HEK293 (cell line): Measurements from ENCODE around the gene KCTD17.

Experiments used
- CTCF ChIA-PET: fragments of 350-600 bp; formaldehyde crosslinking; extraction: SDS; loops from one replicate; lab custom pipeline; 2021; ENCODE audit warnings: antibody characterized with exemption; lab: Yijun Ruan, JAX
- POLR2A ChIA-PET: fragments of 300-600 bp; formaldehyde crosslinking; extraction: SDS; loops from one replicate; lab custom pipeline; 2020; ENCODE audit warnings: antibody characterized with exemption, inconsistent platforms; lab: Yijun Ruan, JAX
- H3K27ac ChIP-seq: fragments of 200-500 bp; sonication (Bioruptor generic); 2 replicates; pipeline ENCODE4 v1.5.1; 2014; ENCODE audit warnings: low read depth, low read length, control low read depth, inconsistent platforms; ENCODE audit errors: extremely low read depth
- H3K36me3 ChIP-seq, 2 experiments: fragments of 200-500 bp in 1 of 2; sonication (Bioruptor generic) in 1 of 2; 1 replicate in 1 of 2; 2 replicates in 1 of 2; pipeline ENCODE4 v1.5.1; 2014 to 2017; ENCODE audit warnings: inconsistent platforms in 2 of 2, low read length in 2 of 2; ENCODE audit not compliant: control insufficient read depth in 2 of 2, insufficient read depth in 1 of 2
- H3K4me1 ChIP-seq: fragments of 200-500 bp; sonication (Bioruptor generic); 2 replicates; pipeline ENCODE4 v1.5.1; 2014; ENCODE audit warnings: mild to moderate bottlenecking, low read length, inconsistent platforms; ENCODE audit not compliant: control insufficient read depth, insufficient read depth
- H3K4me3 ChIP-seq: 2 replicates; pipeline ENCODE4 v1.5.1; 2011; ENCODE audit warnings: low read depth, mild to moderate bottlenecking, control low read depth, low read length, moderate library complexity
- H3K9me3 ChIP-seq: fragments of 200-500 bp; sonication (Bioruptor generic); 2 replicates; pipeline ENCODE4 v1.5.1; 2014; ENCODE audit warnings: low read depth, low read length, inconsistent platforms; ENCODE audit not compliant: control insufficient read depth, insufficient read depth
- BCL11B ChIP-seq: fragments of 450-650 bp; formaldehyde crosslinking; IDR thresholded peaks from 2 replicates; pipeline ENCODE4 v1.5.1; 2016; ENCODE audit warnings: low read depth, missing biosample characterization, missing genetic modification characterization
- GLIS1 ChIP-seq: fragments of 450-650 bp; formaldehyde crosslinking; IDR thresholded peaks from 2 replicates; pipeline ENCODE4 v1.5.1; 2016; ENCODE audit warnings: missing biosample characterization, missing genetic modification characterization
- KLF9 ChIP-seq: fragments of 450-650 bp; formaldehyde crosslinking; IDR thresholded peaks from 2 replicates; pipeline ENCODE4 v1.5.1; 2016; ENCODE audit warnings: missing biosample characterization, missing genetic modification characterization, low read depth
- MEIS1 ChIP-seq: sonication (generic); formaldehyde crosslinking; IDR thresholded peaks from 2 replicates; pipeline ENCODE4 v1.8.1; 2022; ENCODE audit warnings: missing genetic modification reagents, mild to moderate bottlenecking, borderline replicate concordance
- YY1 ChIP-seq: fragments of 450-650 bp; formaldehyde crosslinking; IDR thresholded peaks from 2 replicates; pipeline ENCODE4 v1.5.1; 2018; ENCODE audit warnings: missing biosample characterization, missing genetic modification characterization
- ZBTB8A ChIP-seq: fragments of 450-650 bp; formaldehyde crosslinking; IDR thresholded peaks from 2 replicates; pipeline ENCODE4 v1.5.1; 2016; ENCODE audit warnings: missing biosample characterization, missing genetic modification characterization
- ZFHX2 ChIP-seq: fragments of 450-650 bp; formaldehyde crosslinking; conservative IDR thresholded peaks from 2 replicates; pipeline ENCODE4 v1.5.1; 2016; ENCODE audit warnings: missing biosample characterization, missing genetic modification characterization
- ZFP69B ChIP-seq: fragments of 450-650 bp; formaldehyde crosslinking; IDR thresholded peaks from 2 replicates; pipeline ENCODE4 v1.5.1; 2016; ENCODE audit warnings: missing biosample characterization, missing genetic modification characterization
- ZNF555 ChIP-seq: fragments of 450-650 bp; formaldehyde crosslinking; conservative IDR thresholded peaks from 2 replicates; pipeline ENCODE4 v1.5.1; 2017; ENCODE audit warnings: missing biosample characterization, mild to moderate bottlenecking, missing genetic modification characterization, inconsistent platforms
- ZNF558 ChIP-seq: fragments of 450-650 bp; formaldehyde crosslinking; IDR thresholded peaks from 2 replicates; pipeline ENCODE4 v1.5.1; 2016; ENCODE audit warnings: missing biosample characterization, missing genetic modification characterization
- ZNF677 ChIP-seq: fragments of 450-650 bp; IDR thresholded peaks from 2 replicates; pipeline ENCODE4 v1.5.0; 2018; ENCODE audit warnings: missing biosample characterization, mild to moderate bottlenecking, missing genetic modification characterization, moderate library complexity
- ZNF76 ChIP-seq: fragments of 450-650 bp; formaldehyde crosslinking; IDR thresholded peaks from 2 replicates; pipeline ENCODE4; 2016; ENCODE audit warnings: low read depth, missing biosample characterization, missing genetic modification characterization, borderline replicate concordance
- ZSCAN30 ChIP-seq: fragments of 450-650 bp; IDR thresholded peaks from 2 replicates; pipeline ENCODE4 v1.5.1; 2018; ENCODE audit warnings: missing biosample characterization, mild to moderate bottlenecking, missing genetic modification characterization, moderate library complexity
- TF ChIP-seq, protein P1 (sequence below): fragments of 450-650 bp; formaldehyde crosslinking; IDR thresholded peaks from 2 replicates; pipeline ENCODE4 v1.5.1; 2016; ENCODE audit warnings: missing biosample characterization, missing genetic modification characterization
- TF ChIP-seq, protein P2 (sequence below): fragments of 450-650 bp; formaldehyde crosslinking; IDR thresholded peaks from 2 replicates; pipeline ENCODE4 v1.5.1; 2017; ENCODE audit warnings: missing biosample characterization, missing genetic modification characterization
- TF ChIP-seq, protein P3 (sequence below): fragments of 450-650 bp; formaldehyde crosslinking; conservative IDR thresholded peaks from 2 replicates; pipeline ENCODE4 v1.5.1; 2016; ENCODE audit warnings: low read depth, missing biosample characterization, missing genetic modification characterization
- TF ChIP-seq, protein P4 (sequence below): fragments of 450-650 bp; formaldehyde crosslinking; optimal IDR thresholded peaks from 2 replicates; pipeline ENCODE3; 2016; ENCODE audit warnings: missing biosample characterization, mild to moderate bottlenecking, missing genetic modification characterization

The KCTD17 gene

DNA sequence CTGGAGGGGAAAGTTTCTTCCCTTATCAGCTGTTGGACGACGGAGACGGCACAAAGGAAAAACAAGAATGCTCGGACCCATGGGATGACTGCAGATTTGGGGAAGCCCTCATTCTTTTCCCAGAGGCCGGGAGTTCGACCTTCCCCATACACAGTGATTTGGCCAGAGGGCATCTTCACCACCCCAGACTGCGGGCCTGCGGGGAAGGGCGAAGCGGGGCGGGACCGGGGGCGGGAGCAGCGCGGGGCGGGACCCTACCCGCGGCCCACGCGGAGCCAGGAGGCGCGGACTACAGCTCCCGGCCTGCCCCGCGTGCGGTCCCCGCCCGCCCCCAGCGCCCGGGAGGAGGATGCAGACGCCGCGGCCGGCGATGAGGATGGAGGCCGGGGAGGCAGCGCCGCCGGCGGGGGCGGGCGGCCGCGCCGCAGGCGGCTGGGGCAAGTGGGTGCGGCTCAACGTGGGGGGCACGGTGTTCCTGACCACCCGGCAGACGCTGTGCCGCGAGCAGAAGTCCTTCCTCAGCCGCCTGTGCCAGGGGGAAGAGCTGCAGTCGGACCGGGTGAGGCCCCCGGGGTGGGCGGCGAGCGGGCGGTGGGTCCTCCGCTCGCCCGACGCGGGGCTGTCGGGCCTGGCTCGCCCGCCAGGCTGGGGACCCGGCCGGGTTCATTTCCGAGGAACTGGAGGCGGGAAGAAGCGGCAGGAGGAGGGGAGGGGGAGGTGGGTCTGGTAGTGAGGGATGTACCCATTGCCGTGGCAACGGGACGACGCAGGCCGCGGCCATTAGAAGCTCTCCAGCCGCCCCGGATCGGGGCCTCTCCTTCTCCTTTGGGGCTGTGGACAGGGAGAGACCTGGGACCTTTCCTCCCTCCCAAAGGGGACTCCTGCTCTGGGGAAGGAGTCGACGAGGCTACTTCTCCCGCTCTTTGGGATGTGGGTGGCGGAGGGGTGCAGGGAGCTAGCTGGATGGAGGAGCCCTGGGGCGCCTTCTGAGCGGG lies at the start of gene KCTD17 (continued):
- TF ChIP-seq, protein P1, sequence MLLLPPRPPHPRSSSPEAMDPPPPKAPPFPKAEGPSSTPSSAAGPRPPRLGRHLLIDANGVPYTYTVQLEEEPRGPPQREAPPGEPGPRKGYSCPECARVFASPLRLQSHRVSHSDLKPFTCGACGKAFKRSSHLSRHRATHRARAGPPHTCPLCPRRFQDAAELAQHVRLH (tag by site-specific recombination) = no peak
- TF ChIP-seq ZBTB8A (tag by site-specific recombination) = peak; percentile 68
- TF ChIP-seq ZSCAN30 (tag by site-specific recombination) = no peak
- TF ChIP-seq ZFP69B (tag by site-specific recombination) = no peak
- peak; percentile 58; the same call in 1 of the 2 replicates for TF ChIP-seq KLF9
- TF ChIP-seq, protein P2, sequence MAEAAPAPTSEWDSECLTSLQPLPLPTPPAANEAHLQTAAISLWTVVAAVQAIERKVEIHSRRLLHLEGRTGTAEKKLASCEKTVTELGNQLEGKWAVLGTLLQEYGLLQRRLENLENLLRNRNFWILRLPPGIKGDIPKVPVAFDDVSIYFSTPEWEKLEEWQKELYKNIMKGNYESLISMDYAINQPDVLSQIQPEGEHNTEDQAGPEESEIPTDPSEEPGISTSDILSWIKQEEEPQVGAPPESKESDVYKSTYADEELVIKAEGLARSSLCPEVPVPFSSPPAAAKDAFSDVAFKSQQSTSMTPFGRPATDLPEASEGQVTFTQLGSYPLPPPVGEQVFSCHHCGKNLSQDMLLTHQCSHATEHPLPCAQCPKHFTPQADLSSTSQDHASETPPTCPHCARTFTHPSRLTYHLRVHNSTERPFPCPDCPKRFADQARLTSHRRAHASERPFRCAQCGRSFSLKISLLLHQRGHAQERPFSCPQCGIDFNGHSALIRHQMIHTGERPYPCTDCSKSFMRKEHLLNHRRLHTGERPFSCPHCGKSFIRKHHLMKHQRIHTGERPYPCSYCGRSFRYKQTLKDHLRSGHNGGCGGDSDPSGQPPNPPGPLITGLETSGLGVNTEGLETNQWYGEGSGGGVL (tag by site-specific recombination) = peak; percentile 42; the same call in 1 of the 2 replicates
- TF ChIP-seq YY1 (tag by site-specific recombination) = 0 out of 2 replicates have a peak, but pooled peaks have one; percentile 22
- TF ChIP-seq ZNF76 = peak; percentile 39; the same call in 1 of the 2 replicates
- TF ChIP-seq, protein P3, sequence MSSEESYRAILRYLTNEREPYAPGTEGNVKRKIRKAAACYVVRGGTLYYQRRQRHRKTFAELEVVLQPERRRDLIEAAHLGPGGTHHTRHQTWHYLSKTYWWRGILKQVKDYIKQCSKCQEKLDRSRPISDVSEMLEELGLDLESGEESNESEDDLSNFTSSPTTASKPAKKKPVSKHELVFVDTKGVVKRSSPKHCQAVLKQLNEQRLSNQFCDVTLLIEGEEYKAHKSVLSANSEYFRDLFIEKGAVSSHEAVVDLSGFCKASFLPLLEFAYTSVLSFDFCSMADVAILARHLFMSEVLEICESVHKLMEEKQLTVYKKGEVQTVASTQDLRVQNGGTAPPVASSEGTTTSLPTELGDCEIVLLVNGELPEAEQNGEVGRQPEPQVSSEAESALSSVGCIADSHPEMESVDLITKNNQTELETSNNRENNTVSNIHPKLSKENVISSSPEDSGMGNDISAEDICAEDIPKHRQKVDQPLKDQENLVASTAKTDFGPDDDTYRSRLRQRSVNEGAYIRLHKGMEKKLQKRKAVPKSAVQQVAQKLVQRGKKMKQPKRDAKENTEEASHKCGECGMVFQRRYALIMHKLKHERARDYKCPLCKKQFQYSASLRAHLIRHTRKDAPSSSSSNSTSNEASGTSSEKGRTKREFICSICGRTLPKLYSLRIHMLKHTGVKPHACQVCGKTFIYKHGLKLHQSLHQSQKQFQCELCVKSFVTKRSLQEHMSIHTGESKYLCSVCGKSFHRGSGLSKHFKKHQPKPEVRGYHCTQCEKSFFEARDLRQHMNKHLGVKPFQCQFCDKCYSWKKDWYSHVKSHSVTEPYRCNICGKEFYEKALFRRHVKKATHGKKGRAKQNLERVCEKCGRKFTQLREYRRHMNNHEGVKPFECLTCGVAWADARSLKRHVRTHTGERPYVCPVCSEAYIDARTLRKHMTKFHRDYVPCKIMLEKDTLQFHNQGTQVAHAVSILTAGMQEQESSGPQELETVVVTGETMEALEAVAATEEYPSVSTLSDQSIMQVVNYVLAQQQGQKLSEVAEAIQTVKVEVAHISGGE (tag by site-specific recombination) = no peak; the same call in 1 of the 2 replicates
- TF ChIP-seq ZFHX2 (tag by site-specific recombination) = peak; percentile 88
- TF ChIP-seq MEIS1 = no peak
- no peak for TF ChIP-seq BCL11B (tag by site-specific recombination)
- TF ChIP-seq GLIS1 (tag by site-specific recombination) = peak; percentile 79
- TF ChIP-seq ZNF558 = no peak
- TF ChIP-seq, protein P4, sequence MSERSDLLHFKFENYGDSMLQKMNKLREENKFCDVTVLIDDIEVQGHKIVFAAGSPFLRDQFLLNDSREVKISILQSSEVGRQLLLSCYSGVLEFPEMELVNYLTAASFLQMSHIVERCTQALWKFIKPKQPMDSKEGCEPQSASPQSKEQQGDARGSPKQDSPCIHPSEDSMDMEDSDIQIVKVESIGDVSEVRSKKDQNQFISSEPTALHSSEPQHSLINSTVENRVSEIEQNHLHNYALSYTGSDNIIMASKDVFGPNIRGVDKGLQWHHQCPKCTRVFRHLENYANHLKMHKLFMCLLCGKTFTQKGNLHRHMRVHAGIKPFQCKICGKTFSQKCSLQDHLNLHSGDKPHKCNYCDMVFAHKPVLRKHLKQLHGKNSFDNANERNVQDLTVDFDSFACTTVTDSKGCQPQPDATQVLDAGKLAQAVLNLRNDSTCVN (tag by site-specific recombination) = peak; percentile 31
- 0 out of 2 replicates have a peak, but pooled peaks have one; percentile 18 for TF ChIP-seq ZNF677

DNA sequence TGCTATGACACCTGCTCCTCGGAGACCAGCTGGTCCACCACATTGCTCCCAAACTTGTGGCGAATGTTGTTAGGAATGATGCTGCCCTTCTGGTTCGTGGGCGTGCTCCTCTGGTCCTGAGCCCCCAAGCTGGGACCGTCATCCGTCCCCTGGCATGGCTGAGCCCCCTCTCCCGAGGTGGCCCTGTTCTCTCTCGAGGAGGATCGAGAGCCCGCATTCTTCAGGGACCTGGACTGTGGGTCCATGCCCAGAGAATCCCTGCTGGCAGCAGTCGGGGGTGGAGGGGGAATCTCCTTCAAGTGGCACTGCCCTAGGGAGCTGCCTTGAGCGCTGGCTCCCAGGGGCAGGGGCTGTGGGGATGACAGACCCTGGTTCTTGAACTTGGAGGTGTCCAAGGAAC lies 49.7 kb upstream of the KCTD17 start:
- no peak for TF ChIP-seq ZNF555 (tag by site-specific recombination)
- POLR2A ChIA-PET = no interaction called here
- no peaks in the 10 kb centered on the region; the same call in 1 of the 2 replicates for H3K4me1 ChIP-seq
- no peak overlapping the region for H3K27ac ChIP-seq
- H3K36me3 ChIP-seq = no peaks in the 10 kb centered on the region
- CTCF ChIA-PET = interaction anchor here (2.0 kb wide), 1 partner anchor 20 kb away, joined by 6 read pairs; no protein-coding TSS in a partner anchor
- no peaks in the 10 kb centered on the region; the same call in 1 of the 2 replicates for H3K9me3 ChIP-seq
- H3K4me3 ChIP-seq = no peak overlapping the region
